Bronchial epithelial cell (primary cell): ENCODE data around the gene SCN2B. TPM values are rescaled to one million over a fixed set of nuclear protein-coding genes. Genes with fewer than 3 reads are reported as not detected.
A peak's percentile ranks its signal among the peaks of the same experiment; 100 is the strongest.

Experiments
- DNase-seq: peaks from one replicate; pipeline ENCODE4 v3.0.0-alpha.2; 2010; ENCODE audit warnings: low read depth
- FAIRE-seq: peaks from 2 replicates; lab custom pipeline; 2011; peaks lifted over from hg19 to GRCh38; lab: Jason Lieb, UNC
- H3K27me3 ChIP-seq: 2 replicates; pipeline ENCODE4 v1.5.1; 2011; ENCODE audit warnings: low read length; ENCODE audit not compliant: control insufficient read depth, insufficient read depth
- H3K36me3 ChIP-seq: 2 replicates; pipeline ENCODE4 v1.5.1; 2011; ENCODE audit warnings: low read length; ENCODE audit not compliant: control insufficient read depth, insufficient read depth
- H3K4me3 ChIP-seq: 2 replicates; pipeline ENCODE4 v1.5.1; 2011; ENCODE audit warnings: mild to moderate bottlenecking, low read depth, low read length, control low read depth
- CTCF ChIP-seq: IDR thresholded peaks from 2 replicates; pipeline ENCODE4 v1.5.1; 2011; ENCODE audit warnings: mild to moderate bottlenecking, moderate library complexity, low read length, control low read depth, inconsistent platforms; ENCODE audit not compliant: insufficient read depth, severe bottlenecking
- total RNA-seq: library from RNA; depleted of rRNA; stranded (reverse); fragments of >200 nt; gene quantifications from 2 replicates; pipeline ENCODE4 v1.2.1, GENCODE V29; 2014

Gene SCN2B
- total RNA-seq, 1 donor from 2014 or later: under 0.01 TPM

- Histone ChIP-seq H3K36me3 (no peaks in the 10 kb centered on the region), H3K27me3 (peaks cover 4% of the 10 kb centered on the region), H3K4me3 (no peak overlapping the region)
- FAIRE-seq: no peak
- TF ChIP-seq CTCF: no peak
- no peak for DNase-seq
These were observed 22.9 kb downstream of the SCN2B start for GRCh38 chr11:118153516-118153915.

- Histone ChIP-seq H3K27me3 (peaks cover 4% of the 10 kb centered on the region), H3K36me3 (no peaks in the 10 kb centered on the region), H3K4me3 (peak within 1 kb of the TSS; percentile 40)
- no peak for TF ChIP-seq CTCF
- DNase-seq (peak; percentile 50), FAIRE-seq (no peak)
These were observed 23.6 kb downstream of the SCN2B start, which contains the start of gene SCN4B for GRCh38 chr11:118152552-118153471. SCN4B (minus strand) TSS chr11:118152823; CDS start chr11:118152673, 150 bp downstream.

- Histone ChIP-seq H3K4me3 (peak overlapping the region; percentile 40), H3K36me3 (no peaks in the 10 kb centered on the region), H3K27me3 (peaks cover 4% of the 10 kb centered on the region)
- TF ChIP-seq CTCF: no peak
- FAIRE-seq: no peak
- DNase-seq: no peak
These were observed 24.4 kb downstream of the SCN2B start for GRCh38 chr11:118152020-118152551.

- TF ChIP-seq CTCF: no peak
- no peaks in the 10 kb centered on the region for H3K36me3 ChIP-seq
- no peak for FAIRE-seq
- peaks cover 4% of the 10 kb centered on the region for H3K27me3 ChIP-seq
- DNase-seq: peak; percentile 13
- H3K4me3 ChIP-seq: no peak overlapping the region
These were observed 25.0 kb downstream of the SCN2B start for GRCh38 chr11:118151431-118151830.

GRCh38 chr11:118149493-118149892 is 26.9 kb downstream of the SCN2B start:
- TF ChIP-seq CTCF: no peak
- H3K27me3 ChIP-seq: no peaks in the 10 kb centered on the region
- H3K4me3 ChIP-seq: no peak overlapping the region
- H3K36me3 ChIP-seq: no peaks in the 10 kb centered on the region
- DNase-seq (no peak), FAIRE-seq (no peak)
